GM12891 (cell line): ENCODE measurements around the gene UFL1. TPM values are rescaled to one million over a fixed set of nuclear protein-coding genes. Genes with fewer than 3 reads are reported as not detected.
A peak's percentile ranks its signal among the peaks of the same experiment; 100 is the strongest.
"Not testable (repeated sequence)": the region's sequence is repeated elsewhere in the genome, so short reads cannot be mapped to it uniquely, and the experiment has no call there.

ENCODE experiments used
- DNase-seq: peaks from one replicate; pipeline ENCODE4 v3.0.0; 2011; ENCODE audit warnings: low spot score; ENCODE audit not compliant: insufficient read length
- FAIRE-seq: peaks from 2 replicates; lab custom pipeline; 2011; peaks lifted over from hg19 to GRCh38; lab: Jason Lieb, UNC
- PAX5 ChIP-seq: IDR thresholded peaks from 2 replicates; pipeline ENCODE4 v1.6.1; 2011; ENCODE audit warnings: low read length, moderate library complexity, mild to moderate bottlenecking; ENCODE audit not compliant: insufficient read depth, severe bottlenecking
- POLR2A ChIP-seq: IDR thresholded peaks from 2 replicates; pipeline ENCODE4 v1.6.1; 2011; ENCODE audit warnings: low read depth, low read length, control low read depth
- POLR2AphosphoS5 ChIP-seq: IDR thresholded peaks from 2 replicates; pipeline ENCODE4 v1.6.1; 2011; ENCODE audit warnings: low read depth, low read length, control low read depth
- POU2F2 ChIP-seq: IDR thresholded peaks from 2 replicates; pipeline ENCODE4 v1.6.1; 2011; ENCODE audit warnings: low read depth, mild to moderate bottlenecking, control low read depth, low read length, moderate library complexity
- SPI1 ChIP-seq: IDR thresholded peaks from 2 replicates; pipeline ENCODE4 v1.6.1; 2011; ENCODE audit warnings: low read depth, low read length, control low read depth
- TAF1 ChIP-seq: IDR thresholded peaks from 2 replicates; pipeline ENCODE4 v1.6.1; 2011; ENCODE audit warnings: low read depth, low read length, control low read depth
- polyA plus RNA-seq: library from polyadenylated mRNA; unstranded; fragments of >200 nt; gene quantifications from one replicate; pipeline ENCODE4 v1.2.1, GENCODE V29; 2012; ENCODE audit warnings: low read depth, missing spikeins, inconsistent platforms; ENCODE audit not compliant: missing spikeins

Gene UFL1
- 10.2 TPM for polyA plus RNA-seq

- FAIRE-seq (peak; percentile 100), DNase-seq (peak; percentile 60)
- peak; percentile 98 for TF ChIP-seq POLR2AphosphoS5
- TF ChIP-seq TAF1, result peak; percentile 97
- peak; percentile 97 for TF ChIP-seq POLR2A
- peak; percentile 80 for TF ChIP-seq SPI1
- peak; percentile 79 for TF ChIP-seq POU2F2
- TF ChIP-seq PAX5, result peak; percentile 32
Observed at GRCh38 chr6:96521644-96522464, at the start of gene UFL1. Gene UFL1 (plus strand): TSS chr6:96521806. CDS start chr6:96521874, 68 bp downstream.

DNA sequence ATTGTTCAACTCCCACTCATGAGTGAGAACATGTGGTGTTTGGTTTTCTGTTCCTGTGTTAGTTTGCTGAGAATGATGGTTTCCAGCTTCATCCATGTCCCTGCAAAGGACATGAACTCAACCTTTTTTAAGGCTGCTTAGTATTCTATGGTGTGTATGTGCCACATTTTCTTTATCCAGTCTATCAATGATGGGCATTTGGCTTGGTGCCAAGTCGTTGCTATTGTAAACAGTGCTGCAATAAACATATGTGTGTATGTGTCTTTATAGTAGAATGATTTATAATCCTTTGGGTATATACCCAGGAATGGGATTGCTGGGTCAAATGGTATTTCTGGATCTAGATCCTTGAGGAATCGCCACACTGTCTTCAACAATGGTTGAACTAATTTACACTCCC is 49.3 kb upstream of the UFL1 start:
- not testable (repeated sequence) for FAIRE-seq, DNase-seq

DNA sequence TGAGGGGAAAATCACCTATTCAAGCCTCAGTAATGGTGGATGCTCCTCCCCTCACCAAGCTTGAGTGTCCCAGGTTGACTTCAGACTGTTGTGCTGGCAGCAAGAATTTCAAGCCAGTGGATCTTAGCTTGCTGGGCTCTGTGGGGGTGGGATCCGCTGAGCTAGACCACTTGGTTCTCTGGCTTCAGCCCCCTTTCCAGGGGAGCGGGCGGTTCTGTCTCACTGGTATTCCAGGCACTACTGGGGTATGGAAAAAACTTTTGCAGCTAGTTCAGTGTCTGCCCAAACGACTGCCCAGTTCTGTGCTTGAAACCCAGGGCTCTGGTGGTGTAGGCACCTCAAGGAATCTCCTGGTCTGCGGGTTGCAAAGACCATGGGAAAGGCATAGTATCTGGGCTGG is 42.9 kb upstream of the UFL1 start:
- no peak for TF ChIP-seq TAF1
- no peak for TF ChIP-seq PAX5
- no peak for TF ChIP-seq SPI1
- TF ChIP-seq POLR2AphosphoS5, result no peak
- DNase-seq (no peak), FAIRE-seq (no peak)

DNA sequence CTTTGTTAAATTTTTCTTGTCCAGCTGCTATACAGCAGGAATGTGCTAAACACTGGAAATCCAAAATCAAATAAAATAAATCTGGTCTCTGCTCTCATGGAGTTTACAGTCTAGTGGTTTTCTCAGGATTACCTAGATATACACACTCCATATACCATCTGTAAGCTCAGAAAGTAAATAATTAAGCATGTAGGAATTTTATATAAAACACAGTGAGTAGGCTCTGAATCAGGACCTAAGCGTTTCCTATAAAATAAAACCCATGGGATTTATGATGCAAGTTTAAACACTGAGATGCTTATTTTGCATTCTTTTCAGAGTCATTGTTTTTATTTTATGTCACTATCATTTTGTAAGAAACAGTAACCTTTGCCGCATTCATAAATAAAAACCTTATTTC is 29.7 kb upstream of the UFL1 start:
- DNase-seq, result no peak
- FAIRE-seq, result no peak
- no peak for TF ChIP-seq SPI1
- no peak for TF ChIP-seq POLR2A
- TF ChIP-seq POLR2AphosphoS5, result no peak
- no peak for TF ChIP-seq TAF1
- no peak for TF ChIP-seq PAX5
- no peak for TF ChIP-seq POU2F2

DNA sequence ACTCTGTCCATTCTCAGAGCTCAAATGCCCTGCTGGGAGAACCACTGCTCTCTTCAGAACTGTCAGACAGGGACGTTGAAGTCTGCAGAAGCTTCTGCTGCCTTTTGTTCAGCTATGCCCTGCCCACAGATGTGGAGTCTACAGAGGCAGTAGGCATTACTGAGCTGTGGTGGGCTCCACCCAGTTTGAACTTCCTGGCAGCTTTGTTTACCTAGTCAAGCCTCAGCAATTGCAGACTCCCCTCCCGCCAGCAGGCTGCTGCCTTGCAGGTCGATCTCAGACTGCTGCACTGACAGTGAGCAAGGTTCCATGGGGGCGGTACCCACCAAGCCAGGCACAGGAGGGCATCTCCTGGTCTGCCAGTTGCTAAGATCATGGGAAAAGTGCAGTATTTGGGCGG is 21.8 kb upstream of the UFL1 start:
- no peak for TF ChIP-seq POLR2A
- no peak for TF ChIP-seq TAF1
- TF ChIP-seq POLR2AphosphoS5, result no peak
- TF ChIP-seq POU2F2, result no peak
- DNase-seq, result no peak
- FAIRE-seq, result no peak

DNA sequence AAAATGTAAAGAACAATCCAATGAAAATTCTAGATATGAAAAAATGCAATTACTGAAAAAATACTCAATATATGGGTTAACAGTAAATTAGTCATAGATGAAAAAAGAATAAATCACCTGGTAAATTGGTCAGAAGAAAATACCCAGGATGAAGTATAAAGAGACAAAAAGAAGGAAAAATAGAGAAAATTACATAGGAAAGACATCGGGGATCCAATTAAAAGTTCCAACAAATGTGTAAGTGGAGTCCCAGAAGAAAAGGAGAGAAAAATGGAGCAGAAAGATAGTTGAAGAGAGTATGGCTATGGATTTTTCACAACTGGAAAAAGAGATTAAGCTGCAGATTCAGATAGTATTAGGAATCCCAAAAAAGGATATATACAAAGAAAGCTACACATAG is 18.7 kb upstream of the UFL1 start:
- no peak for TF ChIP-seq TAF1
- DNase-seq (no peak), FAIRE-seq (no peak)

DNA sequence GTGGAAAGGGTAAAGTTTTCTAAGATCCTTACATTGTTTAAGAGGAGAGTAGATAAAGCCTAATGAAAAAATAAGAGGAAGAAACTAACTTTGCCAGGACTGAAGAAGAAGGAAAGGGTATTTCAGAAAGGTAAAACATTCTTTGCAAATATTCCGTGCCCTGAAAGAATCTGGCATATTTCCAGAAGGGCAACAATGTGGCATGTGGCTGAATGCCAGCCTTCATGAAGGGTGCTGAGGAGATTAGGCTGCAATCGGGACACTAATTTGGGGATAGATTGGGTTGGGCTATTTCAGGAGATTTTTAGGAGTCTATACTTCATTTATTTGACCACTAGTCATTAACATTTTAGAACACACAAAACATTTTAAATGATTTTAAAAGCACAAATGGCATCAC is 16.2 kb upstream of the UFL1 start:
- no peak for DNase-seq
- TF ChIP-seq SPI1, result no peak
- TF ChIP-seq TAF1, result no peak
- TF ChIP-seq POU2F2, result no peak
- TF ChIP-seq POLR2A, result no peak
- no peak for FAIRE-seq

DNA sequence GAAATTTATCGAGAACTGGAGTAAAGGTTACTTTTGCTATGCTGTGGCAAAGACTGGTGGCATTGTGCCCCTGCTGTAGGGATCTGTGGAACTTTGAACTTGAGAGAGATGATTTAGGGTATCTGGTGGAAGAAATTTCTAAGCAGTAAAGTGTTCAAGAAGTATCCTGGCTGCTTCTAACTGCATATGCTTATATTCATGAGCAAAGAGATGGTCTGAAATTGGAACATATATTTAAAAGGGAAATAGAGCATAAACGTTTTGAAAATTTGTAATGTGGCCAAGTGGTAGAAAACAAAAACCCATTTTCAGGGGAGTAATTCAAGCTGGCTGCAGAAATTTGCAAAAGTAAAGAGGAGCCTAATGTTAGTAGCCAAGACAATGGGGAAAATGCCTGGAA is 12.3 kb upstream of the UFL1 start:
- no peak for FAIRE-seq
- TF ChIP-seq PAX5 (no peak), TAF1 (no peak), POLR2A (no peak), POU2F2 (no peak), POLR2AphosphoS5 (no peak), SPI1 (no peak)
- no peak for DNase-seq

DNA sequence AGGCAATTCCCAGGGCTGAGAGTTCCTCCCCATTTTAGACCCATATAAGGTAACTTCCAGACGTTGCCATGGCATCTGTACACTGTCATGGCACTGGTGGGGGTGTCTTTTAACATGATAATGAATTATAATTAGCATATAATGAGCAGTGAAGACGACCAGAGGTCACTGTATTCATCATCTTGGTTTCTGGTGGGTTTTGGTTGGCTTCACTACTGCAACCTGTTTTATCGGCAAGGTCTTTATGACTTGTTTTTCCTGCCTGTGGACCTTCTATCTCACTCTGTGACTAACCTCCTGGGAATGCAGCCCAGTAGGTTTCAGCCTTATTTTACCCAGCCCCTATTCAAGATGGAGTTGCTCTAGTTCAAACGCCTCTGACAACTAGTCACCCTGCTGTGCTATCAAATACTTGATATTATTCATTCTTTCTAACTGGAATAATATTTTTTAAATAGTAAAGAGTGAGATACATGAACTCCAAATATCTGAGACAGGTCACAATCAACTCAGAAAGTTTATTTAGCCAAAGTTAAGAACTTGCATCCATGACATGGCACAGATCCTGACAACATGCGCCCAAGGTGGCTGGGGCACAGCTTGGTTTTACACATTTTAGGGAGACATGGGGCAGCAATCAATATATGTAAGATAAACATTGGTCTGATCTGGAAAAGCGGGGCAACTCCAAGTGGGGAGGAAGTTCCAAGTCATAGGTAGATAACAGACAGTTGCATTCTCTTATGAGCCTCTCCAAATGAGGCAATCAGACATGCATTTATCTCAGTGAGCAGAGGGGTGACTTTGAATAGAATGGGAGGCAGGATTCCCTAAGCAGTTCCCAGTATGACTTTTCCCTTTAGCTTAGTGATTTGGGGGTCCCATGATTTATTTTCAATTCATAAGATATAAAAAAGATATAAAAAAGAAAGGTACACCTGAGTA is 1.2 kb upstream of the UFL1 start:
- DNase-seq (no peak), FAIRE-seq (no peak)
- no peak for TF ChIP-seq PAX5
- no peak for TF ChIP-seq SPI1
- no peak for TF ChIP-seq TAF1
- no peak for TF ChIP-seq POLR2A
- no peak for TF ChIP-seq POU2F2
- TF ChIP-seq POLR2AphosphoS5, result no peak

DNA sequence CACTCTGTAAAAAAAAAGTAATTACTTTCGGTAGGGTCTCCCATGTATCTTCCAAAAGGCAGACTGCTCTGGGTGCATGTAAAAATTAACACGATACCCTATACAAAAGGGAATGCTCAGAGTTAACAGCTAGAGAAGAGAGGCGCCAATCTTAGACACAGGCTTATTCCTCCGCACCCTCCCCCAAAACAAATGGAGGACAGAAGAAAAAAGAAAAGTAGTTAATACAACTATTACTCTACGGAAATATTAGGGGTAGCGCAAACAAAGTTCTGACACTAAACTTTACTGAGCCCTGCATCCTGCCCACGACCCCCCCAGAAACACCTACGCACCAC is 331 bp upstream of the UFL1 start:
- no peak for TF ChIP-seq SPI1
- TF ChIP-seq POLR2A, result no peak
- TF ChIP-seq TAF1, result no peak
- TF ChIP-seq POU2F2, result no peak
- no peak for TF ChIP-seq POLR2AphosphoS5
- no peak for FAIRE-seq
- DNase-seq, result no peak
